ENCODE measurements around the gene MRGPRE.

MRGPRE gene

GRCh38 chr11:3194016-3194816, 38.0 kb downstream of the MRGPRE start:
- DNase-seq, result peak; percentile 63

- peak; percentile 33 for DNase-seq
Measured at GRCh38 chr11:3193373-3194015, 38.7 kb downstream of the MRGPRE start.

- DNase-seq, result peak; percentile 41
Measured at GRCh38 chr11:3192511-3193372, 39.5 kb downstream of the MRGPRE start.

GRCh38 chr11:3191586-3192324, 40.5 kb downstream of the MRGPRE start:
- peak; percentile 17 for DNase-seq

GRCh38 chr11:3190600-3190999, 41.6 kb downstream of the MRGPRE start:
- DNase-seq, result peak; percentile 40

- peak; percentile 24 for DNase-seq
Measured at GRCh38 chr11:3189886-3190583, 42.2 kb downstream of the MRGPRE start.

GRCh38 chr11:3189196-3189843, 42.9 kb downstream of the MRGPRE start:
- peak; percentile 62 for DNase-seq

- peak; percentile 35 for DNase-seq
Measured at GRCh38 chr11:3188496-3189195, 43.6 kb downstream of the MRGPRE start.

- peak; percentile 37 for DNase-seq
Measured at GRCh38 chr11:3186166-3186953, 45.9 kb downstream of the MRGPRE start.

GRCh38 chr11:3184732-3185347, 47.4 kb downstream of the MRGPRE start:
- no peak for DNase-seq

- no peak for DNase-seq
Measured at GRCh38 chr11:3183523-3183922, 48.7 kb downstream of the MRGPRE start.

- DNase-seq, result no peak
Measured at GRCh38 chr11:3182462-3182852, 49.8 kb downstream of the MRGPRE start.

GRCh38 chr11:3181725-3182461, 50.3 kb downstream of the MRGPRE start:
- DNase-seq, result no peak

GRCh38 chr11:3180869-3181268, 51.3 kb downstream of the MRGPRE start:
- no peak for DNase-seq

GRCh38 chr11:3178349-3178748, 53.9 kb downstream of the MRGPRE start:
- DNase-seq, result peak; percentile 83

- DNase-seq, result no peak
Measured at GRCh38 chr11:3177931-3178330, 54.3 kb downstream of the MRGPRE start.

Data from islet precursor cell (in vitro differentiated cells).